C4-2B (cell line): ENCODE results near the gene TPBG.

Experiments used
- CTCF ChIP-seq: fragments of 450-650 bp; conservative IDR thresholded peaks from 2 replicates; pipeline ENCODE4 v1.5.1; 2017; ENCODE audit warnings: mild to moderate bottlenecking
- ZFX ChIP-seq: fragments of 450-650 bp; IDR thresholded peaks from 2 replicates; pipeline ENCODE4 v1.6.1; 2017

GRCh38 chr6:82329766-82330165 is 33.9 kb upstream of the TPBG start:
- TF ChIP-seq CTCF (no peak), ZFX (no peak)
